ENCODE measurements around the gene HHAT. TPM values are rescaled to one million over a fixed set of nuclear protein-coding genes. Genes with fewer than 3 reads are reported as not detected.

The HHAT gene
- total and polyA plus RNA-seq, 2 of the 4 experiments (the other 2 are of a cell fraction), result 1.7 to 2.5 TPM

DNA sequence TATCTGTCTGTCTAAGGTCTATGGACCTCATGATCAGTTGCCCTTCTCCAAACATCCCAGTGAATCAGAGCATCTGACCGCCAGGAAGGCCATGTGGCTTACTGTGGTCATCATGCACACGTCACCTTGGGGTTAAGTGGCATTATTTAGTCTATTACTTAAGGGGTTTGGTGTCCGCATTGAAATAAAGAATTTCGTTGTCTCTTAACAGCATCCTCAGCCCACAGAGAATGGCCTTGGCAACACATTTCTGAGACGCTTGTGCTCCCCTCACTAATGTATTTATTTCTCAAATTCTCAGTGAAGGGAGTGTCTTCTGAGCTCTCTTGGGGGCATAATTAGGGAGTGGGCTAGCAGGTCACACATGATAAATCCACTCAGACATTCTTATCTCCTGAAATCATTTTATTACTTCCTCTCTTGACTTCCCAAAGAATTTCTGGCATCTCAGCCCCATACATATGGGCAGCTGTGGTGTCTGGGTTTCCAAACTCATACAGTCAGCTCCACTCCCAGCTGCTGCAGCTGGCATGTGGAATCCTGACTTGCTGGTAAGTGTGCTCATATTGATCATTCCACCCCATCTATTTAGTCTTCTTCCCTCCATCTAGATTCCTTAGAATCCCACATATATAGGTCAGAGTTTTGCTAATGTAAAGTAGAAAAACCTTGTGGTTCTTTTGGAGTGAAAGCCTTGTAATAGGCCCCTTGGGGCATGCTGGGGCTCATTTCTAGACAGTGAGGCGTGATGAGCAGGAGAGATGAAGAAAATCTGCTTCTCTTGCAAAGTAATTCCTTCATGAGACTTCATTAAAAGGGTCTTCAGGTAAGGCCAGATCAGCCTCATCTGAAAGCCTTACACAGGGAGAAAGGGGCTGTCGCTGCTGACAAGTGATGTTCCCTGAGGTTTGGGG lies 110.5 kb downstream of the HHAT start (continued):
- TF ChIP-seq MXI1 (IDR thresholded peaks at IDR 0.05; ENCODE audit: borderline replicate concordance, low read depth, low read length) (0 out of 2 replicates have a peak, but pooled peaks have one; percentile 20), CHD1 (IDR thresholded peaks at IDR 0.05; ENCODE audit: low read depth, low read length) (no peak), CEBPB (IDR thresholded peaks at IDR 0.05; ENCODE audit: low read depth, low read length) (peak; percentile 59)

DNA sequence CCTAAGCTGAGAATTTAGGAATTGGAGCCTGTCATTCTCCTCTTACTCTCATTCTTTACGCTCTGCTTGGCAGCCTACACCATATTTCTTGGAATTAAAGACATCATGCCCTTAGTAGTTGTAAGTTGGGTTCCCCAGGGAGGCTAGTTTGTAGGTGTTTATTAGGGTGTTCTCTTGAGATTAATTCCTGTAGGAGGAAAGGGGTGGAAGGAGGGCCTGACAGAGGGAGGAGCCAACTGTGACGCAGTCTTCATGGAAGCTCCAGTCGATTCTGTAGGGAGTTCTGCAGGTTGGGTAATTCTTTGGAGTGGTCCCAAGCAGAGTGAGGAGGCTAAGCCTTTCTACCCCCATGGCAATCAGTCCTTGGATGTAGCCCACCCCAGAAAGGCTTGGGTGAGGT lies 111.4 kb downstream of the HHAT start:
- CTCF ChIA-PET, result interaction anchor here (0.8 to 2.2 kb wide), 4 partner anchors 8 to 695 kb away, joined by 4 to 9 read pairs (median 4); partner anchors contain the start of gene KCNH1
- Histone ChIP-seq H2BK15ac (ENCODE audit: low read depth, low read length) (peak overlapping the region; percentile 100; the same call in 2 of the 3 replicates), H2AK5ac (ENCODE audit: low read depth, low read length) (peak overlapping the region; percentile 87), H3K4me1 (ENCODE audit: control insufficient read depth, insufficient read depth, low read length) (peaks cover 20% of the 10 kb centered on the region), H3K36me3 (ENCODE audit: control insufficient read depth, insufficient read depth, low read length) (no peaks in the 10 kb centered on the region), H2AFZ (replicated peaks; ENCODE audit: low read length, poor library complexity) (no peak overlapping the region), H3K4ac (ENCODE audit: low read depth, low read length) (peak overlapping the region; percentile 98), H4K5ac (ENCODE audit: low read depth, low read length) (peak overlapping the region; percentile 85), H4K91ac (ENCODE audit: insufficient read depth, low read depth, low read length) (peak overlapping the region; percentile 91), H2BK5ac (ENCODE audit: low read depth, low read length, poor library complexity, severe bottlenecking) (peak overlapping the region; percentile 96), H4K8ac (ENCODE audit: low read depth in 2 of 2, low read length in 2 of 2) (peak overlapping the region; percentile 78 to 88), H3K27me3 (ENCODE audit: control insufficient read depth, insufficient read depth, low read length) (no peaks in the 10 kb centered on the region), H3K4me3 (ENCODE audit: insufficient read depth, low read depth, low read length) (no peak overlapping the region), H3K9ac (ENCODE audit: low read depth, low read length) (no peak overlapping the region), H3K27ac (ENCODE audit: insufficient read depth, low read length) (peak overlapping the region; percentile 1; the same call in 1 of the 2 replicates), H3K18ac (ENCODE audit: low read depth, low read length) (peak overlapping the region; percentile 96), H3K9me1 (ENCODE audit: insufficient read depth, low read length) (peaks cover 14% of the 10 kb centered on the region), H2BK120ac (ENCODE audit: low read depth, low read length) (peak overlapping the region; percentile 97), H3K14ac (replicated peaks; ENCODE audit: low read depth, low read length) (peak overlapping the region; percentile 88), H2BK20ac (ENCODE audit: low read depth, low read length) (peak overlapping the region; percentile 94), H3K4me2 (ENCODE audit: low read depth, low read length) (no peak overlapping the region), H3K9me3 (ENCODE audit: control insufficient read depth, insufficient read depth, low read length) (no peaks in the 10 kb centered on the region), H3K23ac (ENCODE audit: low read depth, low read length) (peak overlapping the region; percentile 69), H3K79me1 (ENCODE audit: low read depth in 1 of 2, low read length in 2 of 2) (peaks cover 0 to 8% of the 10 kb centered on the region in 2 experiments; a peak in 2 of 4 replicates), H2AK9ac (replicated peaks; ENCODE audit: low read depth, low read length, poor library complexity) (no peak overlapping the region), H3K56ac (ENCODE audit: extremely low read depth, insufficient read depth, low read length) (peak overlapping the region; percentile 98; the same call in 1 of the 2 replicates), H4K20me1 (ENCODE audit: insufficient read depth, low read length) (no peaks in the 10 kb centered on the region)
- intact Hi-C loops (cut with micrococcal nuclease) (no loop called here), in situ Hi-C loops (cut with MboI; ENCODE audit: low sequenced_read_pairs) (no loop called here), dilution Hi-C loops (cut with HindIII; ENCODE audit: low sequenced_read_pairs, unreplicated experiment) (no loop called here)
- ATAC-seq (ENCODE audit: low read depth), result no peak
- DNase-seq, result no peak
- WGBS, 2 experiments (ENCODE audit: extremely low coverage in 2 of 2, insufficient read length in 1 of 2), result no CpG with 5 or more reads among the region's 3 CpGs
- POLR2A ChIA-PET (ENCODE audit: unreplicated experiment), result interaction anchor here (1.0 kb wide), 1 partner anchor 818 kb away, joined by 4 read pairs; no protein-coding TSS in a partner anchor
- TF ChIP-seq NFE2L2 (IDR thresholded peaks at IDR 0.05; ENCODE audit: low read depth, low read length) (no peak), MAZ (IDR thresholded peaks at IDR 0.05; ENCODE audit: borderline replicate concordance, low read depth, low read length) (no peak), RAD21 (IDR thresholded peaks at IDR 0.05; ENCODE audit: low read length) (no peak), BHLHE40 (IDR thresholded peaks at IDR 0.05; ENCODE audit: low read depth, low read length) (no peak), POLR2A (IDR thresholded peaks at IDR 0.05; ENCODE audit: low read depth, low read length) (no peak), MXI1 (IDR thresholded peaks at IDR 0.05; ENCODE audit: borderline replicate concordance, low read depth, low read length) (no peak)
- no TSS peak for BruUV-seq (replicated peaks)
